ENCODE measurements around the gene LRP4. TPM values are rescaled to one million over a fixed set of nuclear protein-coding genes. Genes with fewer than 3 reads are reported as not detected.

Gene LRP4
- total and polyA plus RNA-seq, 2 experiments from 2014 or later = 15.9 to 19.2 TPM

DNA sequence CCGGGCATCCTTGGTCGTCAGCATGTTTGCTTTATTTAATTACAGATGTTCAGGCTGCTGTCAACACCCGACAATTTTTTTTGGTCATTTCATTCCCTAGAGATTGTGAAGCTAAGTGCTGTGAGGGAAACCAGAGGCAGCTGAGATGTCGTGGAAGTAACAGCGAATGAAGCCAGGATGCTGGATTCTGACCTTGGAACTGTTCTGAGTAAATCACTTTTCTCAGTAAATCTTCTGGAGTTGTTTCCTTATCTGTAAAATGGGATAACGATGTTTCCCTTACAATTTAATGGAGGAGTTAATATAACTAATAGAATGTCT lies 71.9 kb downstream of the LRP4 start:
- Histone ChIP-seq H3K27ac (no peak overlapping the region), H3K9me3 (ENCODE audit: low read depth) (no peaks in the 10 kb centered on the region), H3K4me3 (peak overlapping the region; percentile 79), H3K36me3 (no peaks in the 10 kb centered on the region), H3K4me1 (ENCODE audit: low read depth) (peaks cover 11% of the 10 kb centered on the region), H3K27me3 (no peaks in the 10 kb centered on the region)
- TF ChIP-seq, protein P1, sequence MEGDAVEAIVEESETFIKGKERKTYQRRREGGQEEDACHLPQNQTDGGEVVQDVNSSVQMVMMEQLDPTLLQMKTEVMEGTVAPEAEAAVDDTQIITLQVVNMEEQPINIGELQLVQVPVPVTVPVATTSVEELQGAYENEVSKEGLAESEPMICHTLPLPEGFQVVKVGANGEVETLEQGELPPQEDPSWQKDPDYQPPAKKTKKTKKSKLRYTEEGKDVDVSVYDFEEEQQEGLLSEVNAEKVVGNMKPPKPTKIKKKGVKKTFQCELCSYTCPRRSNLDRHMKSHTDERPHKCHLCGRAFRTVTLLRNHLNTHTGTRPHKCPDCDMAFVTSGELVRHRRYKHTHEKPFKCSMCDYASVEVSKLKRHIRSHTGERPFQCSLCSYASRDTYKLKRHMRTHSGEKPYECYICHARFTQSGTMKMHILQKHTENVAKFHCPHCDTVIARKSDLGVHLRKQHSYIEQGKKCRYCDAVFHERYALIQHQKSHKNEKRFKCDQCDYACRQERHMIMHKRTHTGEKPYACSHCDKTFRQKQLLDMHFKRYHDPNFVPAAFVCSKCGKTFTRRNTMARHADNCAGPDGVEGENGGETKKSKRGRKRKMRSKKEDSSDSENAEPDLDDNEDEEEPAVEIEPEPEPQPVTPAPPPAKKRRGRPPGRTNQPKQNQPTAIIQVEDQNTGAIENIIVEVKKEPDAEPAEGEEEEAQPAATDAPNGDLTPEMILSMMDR (IDR thresholded peaks at IDR 0.05; ENCODE audit: low read depth, low read length) = no peak
- no peak for DNase-seq (ENCODE audit: low read depth in 1 of 2, low spot score in 1 of 2)

DNA sequence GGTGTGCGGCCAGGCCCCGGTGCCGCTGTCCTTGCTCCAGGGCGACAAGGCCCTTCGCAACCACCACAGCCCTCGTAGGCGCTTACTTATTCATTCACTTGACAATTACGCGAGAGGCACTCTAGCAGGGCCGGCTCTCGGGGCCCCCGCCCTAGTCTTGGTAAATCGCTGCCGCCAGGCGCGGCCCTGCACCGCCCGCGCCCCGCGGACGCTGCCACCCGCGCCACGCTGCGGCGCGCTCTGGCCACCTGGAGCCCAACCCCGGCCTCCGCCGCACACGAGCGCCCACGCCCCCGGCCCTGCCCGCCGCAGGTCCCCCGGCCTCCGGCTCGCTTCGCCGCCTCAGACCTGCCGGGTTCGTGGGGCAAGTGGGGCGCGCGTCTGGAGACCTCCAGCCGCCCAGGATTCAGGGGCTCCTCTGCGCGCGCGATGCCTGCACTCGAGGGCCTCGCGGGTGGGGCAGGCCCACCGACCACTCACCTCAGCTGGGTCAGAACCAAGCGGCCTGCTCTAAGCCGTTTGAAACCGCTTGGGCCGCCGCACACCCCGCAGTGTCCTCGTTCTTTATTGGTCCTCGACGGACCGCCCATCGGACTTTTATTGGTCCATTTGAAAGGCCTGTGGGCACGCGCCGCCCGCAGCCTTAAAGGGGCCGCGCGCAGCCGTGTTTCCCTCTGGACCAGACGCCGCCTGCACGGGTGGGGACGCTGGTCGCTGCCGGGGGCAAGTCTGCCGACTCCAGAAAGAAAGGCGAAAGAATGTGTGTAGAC lies 72.4 kb downstream of the LRP4 start, which contains the start of gene CKAP5:
Gene CKAP5 (minus strand): TSS at position 541 of the 770 bp plus-strand sequence. CDS start 25,049 bp downstream, outside the sequence.
- Histone ChIP-seq H3K27ac (peak within 1 kb of the TSS; percentile 95), H3K27me3 (no peaks in the 10 kb centered on the region), H3K4me3 (peak within 1 kb of the TSS; percentile 79), H3K4me1 (ENCODE audit: low read depth) (peaks cover 11% of the 10 kb centered on the region), H3K9me3 (ENCODE audit: low read depth) (no peaks in the 10 kb centered on the region), H3K36me3 (no peaks in the 10 kb centered on the region)
- TF ChIP-seq, protein P1 (IDR thresholded peaks at IDR 0.05; ENCODE audit: low read depth, low read length) = peak; percentile 13
- DNase-seq (ENCODE audit: low read depth in 1 of 2, low spot score in 1 of 2) = peak; percentile 92 to 95

DNA sequence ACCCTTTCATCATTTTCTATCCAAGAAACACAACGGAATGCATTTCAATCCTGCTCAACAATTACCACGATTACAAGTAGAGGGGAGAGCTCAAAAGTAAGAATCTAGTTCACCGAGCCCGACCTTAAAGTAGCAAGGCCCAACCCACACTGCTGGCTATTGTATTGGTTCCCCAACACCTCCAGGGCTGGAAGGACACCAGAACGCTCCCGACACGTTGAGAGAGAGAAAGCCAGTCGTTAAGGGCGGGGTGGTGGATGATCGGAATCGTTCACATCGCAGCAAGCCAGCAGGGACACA lies 73.0 kb downstream of the LRP4 start:
- peak in 1 of 2 donors; percentile 16 for DNase-seq (ENCODE audit: low read depth in 1 of 2, low spot score in 1 of 2)
- TF ChIP-seq, protein P1 (IDR thresholded peaks at IDR 0.05; ENCODE audit: low read depth, low read length) = no peak
- H3K27ac ChIP-seq = peak overlapping the region; percentile 95

DNA sequence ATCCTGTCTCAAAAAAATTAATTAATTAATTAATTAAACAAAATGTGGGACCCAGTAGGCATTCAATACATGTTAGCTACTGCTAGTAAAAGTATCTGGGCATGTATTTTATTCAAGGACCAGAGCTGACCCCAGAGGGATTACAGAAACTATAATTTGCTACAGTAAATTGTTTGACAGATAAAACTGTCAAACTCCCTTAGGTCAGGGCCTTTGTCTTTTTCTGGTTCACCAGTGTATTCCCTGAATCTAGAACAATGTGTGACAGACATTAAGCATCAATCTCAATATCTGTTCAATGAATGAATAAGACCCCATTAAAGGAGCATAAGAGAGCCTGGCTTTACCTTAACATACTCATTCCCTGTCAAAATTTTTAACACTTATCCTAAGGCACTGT lies 78.2 kb downstream of the LRP4 start:
- Histone ChIP-seq H3K27me3 (no peaks in the 10 kb centered on the region), H3K4me3 (no peak overlapping the region), H3K9me3 (ENCODE audit: low read depth) (no peaks in the 10 kb centered on the region), H3K4me1 (ENCODE audit: low read depth) (peaks cover 21% of the 10 kb centered on the region), H3K36me3 (no peaks in the 10 kb centered on the region), H3K27ac (no peak overlapping the region)
- no peak for DNase-seq (ENCODE audit: low read depth in 1 of 2, low spot score in 1 of 2)
- TF ChIP-seq, protein P1 (IDR thresholded peaks at IDR 0.05; ENCODE audit: low read depth, low read length) = no peak

More for the DNA sequence above, 73.0 kb downstream of the LRP4 start:
- H3K36me3 ChIP-seq = no peaks in the 10 kb centered on the region
- peaks cover 11% of the 10 kb centered on the region for H3K4me1 ChIP-seq (ENCODE audit: low read depth)
- peak overlapping the region; percentile 79 for H3K4me3 ChIP-seq
- no peaks in the 10 kb centered on the region for H3K9me3 ChIP-seq (ENCODE audit: low read depth)
- no peaks in the 10 kb centered on the region for H3K27me3 ChIP-seq

DNA sequence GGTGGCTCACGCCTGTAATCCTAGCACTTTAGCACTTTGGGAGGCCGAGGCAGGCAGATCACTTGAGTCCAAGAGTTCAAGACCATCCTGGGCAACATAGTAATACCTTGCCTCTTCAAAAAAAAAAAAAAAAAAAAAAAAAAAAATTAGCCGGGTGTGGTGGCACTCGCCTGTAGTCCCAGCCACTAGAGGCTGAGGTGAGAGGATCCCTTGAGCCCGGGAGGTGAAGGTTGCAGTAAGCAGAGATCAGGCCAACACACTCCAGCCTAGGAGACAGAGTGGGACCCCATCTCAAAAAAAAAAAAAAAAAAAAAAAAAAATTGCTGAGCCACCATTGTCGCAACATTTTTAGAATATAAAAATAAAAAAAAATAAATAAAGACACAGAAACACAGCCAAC lies 79.8 kb downstream of the LRP4 start:
- H3K36me3 ChIP-seq = no peaks in the 10 kb centered on the region
- H3K9me3 ChIP-seq (ENCODE audit: low read depth) = no peaks in the 10 kb centered on the region
- no peak overlapping the region for H3K4me3 ChIP-seq
- H3K4me1 ChIP-seq (ENCODE audit: low read depth) = peaks cover 11% of the 10 kb centered on the region
- no peak overlapping the region for H3K27ac ChIP-seq
- DNase-seq (ENCODE audit: low read depth in 1 of 2, low spot score in 1 of 2) = no peak
- TF ChIP-seq, protein P1 (IDR thresholded peaks at IDR 0.05; ENCODE audit: low read depth, low read length) = no peak
- no peaks in the 10 kb centered on the region for H3K27me3 ChIP-seq
